Heart right ventricle (tissue), 16 donors: ENCODE results near the gene CUEDC2. TPM values are rescaled to one million over a fixed set of nuclear protein-coding genes. Genes with fewer than 3 reads are reported as not detected.
A peak's percentile ranks its signal among the peaks of the same experiment; 100 is the strongest.

Source experiments
- ATAC-seq, 8 donors: fragments of 200-7000 bp; cut with Tn5 transposase; one replicate each; pipeline ENCODE4 v1.9.1; 2020; ENCODE audit warnings: mild to moderate bottlenecking in 8 of 8, moderate library complexity in 8 of 8, moderate number of reproducible peaks in 1 of 8
- DNase-seq, 2 donors: peaks; one replicate each; pipeline ENCODE4 v3.0.0-alpha.2; 2020
- H3K27ac ChIP-seq, 10 donors: fragments of 200-600 bp; sonication (generic) in 2 of 10; one replicate each; pipeline versions ENCODE4 v1.5.0 to v1.8.0; 2020 to 2022; ENCODE audit warnings: mild to moderate bottlenecking in 3 of 10
- H3K27me3 ChIP-seq, 7 donors: fragments of 200-600 bp; one replicate each; pipeline ENCODE4 v1.8.0; 2021 to 2022; ENCODE audit warnings: mild to moderate bottlenecking in 2 of 7
- H3K36me3 ChIP-seq, 9 donors: fragments of 200-600 bp; sonication (generic) in 1 of 9; one replicate each; pipeline versions ENCODE4 v1.5.0 to v1.8.0; 2020 to 2022; ENCODE audit warnings: mild to moderate bottlenecking in 2 of 9
- H3K4me1 ChIP-seq, 9 donors: fragments of 200-600 bp; sonication (generic) in 1 of 9; one replicate each; pipeline versions ENCODE4 v1.5.0 to v1.8.0; 2020 to 2022; ENCODE audit warnings: mild to moderate bottlenecking in 4 of 9
- H3K4me3 ChIP-seq, 10 donors: fragments of 200-600 bp; sonication (generic) in 2 of 10; one replicate each; pipeline versions ENCODE4 v1.5.0 to v1.8.0; 2020 to 2022; ENCODE audit warnings: mild to moderate bottlenecking in 7 of 10, moderate library complexity in 2 of 10
- H3K9me3 ChIP-seq, 11 donors: fragments of 200-600 bp in 10 of 11; sonication (generic) in 2 of 11; one replicate each; pipeline versions ENCODE4 v1.5.0 to v1.8.0; 2013 to 2022; ENCODE audit warnings: mild to moderate bottlenecking in 2 of 11, control low read depth in 1 of 11, moderate library complexity in 1 of 11
- CTCF ChIP-seq, 9 donors: fragments of 200-600 bp; sonication (generic) in 2 of 9; IDR thresholded peaks; one replicate each; pipeline versions ENCODE4 v1.5.0 to v1.8.0; 2021 to 2022; ENCODE audit warnings: antibody characterized with exemption in 9 of 9, mild to moderate bottlenecking in 5 of 9, moderate library complexity in 1 of 9
- WGBS, 2 donors: extraction: QIAGEN DNeasy Blood & Tissue Kit; methylation state at CpG; one replicate each; pipeline ENCODE4 v1.1.7; 2013; ENCODE audit warnings: inconsistent platforms in 1 of 2; 5-methylcytosine and 5-hydroxymethylcytosine counted together
- intact Hi-C, 10 donors: fragments of 100-400 bp; cut with DNase I; formaldehyde crosslinking; loops; one replicate each; pipeline versions ENCODE4 v1.11.1 to v1.14.2; 2022
- polyA plus RNA-seq, 2 donors: library from polyadenylated mRNA; stranded (reverse); fragments of 200-250 nt; gene quantifications; one replicate each; pipeline ENCODE4 v1.2.3, GENCODE V29; 2013
- total RNA-seq, 10 donors: library from RNA; stranded (reverse); fragmentation: NEBNext Ultra II Directional in 3 of 10; extraction: Animal tissue kit (Norgen Biotek cat#: 25700) in 3 of 10; gene quantifications; one replicate each; pipeline versions ENCODE4 v1.2.1 to v1.2.4, GENCODE V29; 2021 to 2023
- donor health status: Arrhythmogenic right ventricular cardiomyopathy.
- donor health status: ischemic (EF 13 %, LVEDD 7.1; RV severe dilation, severe dysfunction).
- donor health status: healthy with polysubstance abuse.
- donor health status: DM: no; HTN: yes; CAD: no.
- donor health status: DM: no; HTN: no; CAD: no.
- donor health status: ischemic (EF 25% LVEDD 6.9; RV normal size, moderate dysfunction).
- donor health status: ischemic (EF 25% LVEDD 5.7; RV mildly dilated, moderate dysfunction).
- donor health status: healthy.
- donor health status: DM: yes; HTN: yes; CAD: no.
- donor health status: Ischemic cardiomyopathy.
- donor health status: ischemic (EF 35%, LVEDD 5.7; RV mildly dilated, moderate dysfunction).
- donor health status: nonischemic (EF 11% LVEDD 7.7; RV severe dilation, severe dysfunction).
- donor health status: DM: yes; HTN: yes; CAD: no.
- donor health status: PGD.
- donor health status: ischemic (EF 29% LVEDD 5.4; RV normal size, mild dysfunction).
- donor health status: nonischemic (EF 23%, LVEDD 6.1; RV moderate dilation, normal function).

CUEDC2 gene
- total and polyA plus RNA-seq, 12 donors = 60.0 to 84.3 (median 79.1) TPM

GRCh38 chr10:102424145-102424544 lies 8.2 kb downstream of the CUEDC2 start:
- no peak for TF ChIP-seq CTCF (IDR thresholded peaks at IDR 0.05)
- intact Hi-C loops = loop anchor here in 4 of 10 donors (5.0 to 10.0 kb wide), 3 partner anchors 38 to 78 kb away; partner anchors contain the start of genes ACTR1A (in 2 of the 4) and SUFU (in 2 of the 4)
- whole genome bisulfite sequencing, 2 donors = 77 to 92% methylated on average over 9 of the region's 9 CpGs

GRCh38 chr10:102423372-102423968 lies 8.9 kb downstream of the CUEDC2 start:
- Histone ChIP-seq H3K27ac (peak overlapping the region in 3 of 10 donors; percentile 81 to 97 (median 91)), H3K9me3 (no peaks in the 10 kb centered on the region), H3K27me3 (peaks cover 0 to 9% (median 7%) of the 10 kb centered on the region in 7 donors), H3K36me3 (peaks cover 0 to 25% (median 0%) of the 10 kb centered on the region in 9 donors), H3K4me1 (peaks cover 15 to 40% (median 36%) of the 10 kb centered on the region in 9 donors), H3K4me3 (peak overlapping the region in 2 of 10 donors; percentile 93 to 99)
- intact Hi-C loops = loop anchor here in 4 of 10 donors (2.0 to 10.0 kb wide), 4 partner anchors 29 to 79 kb away; partner anchors contain the start of genes ACTR1A (in 2 of the 4), SUFU (in 2 of the 4) and NFKB2 (in 1 of the 4)
- DNase-seq (no peak), ATAC-seq (no peak)
- 92% methylated on average over 13 of the region's 13 CpGs for WGBS, 2 donors
- no peak for TF ChIP-seq CTCF (IDR thresholded peaks at IDR 0.05)

More at GRCh38 chr10:102424145-102424544, 8.2 kb downstream of the CUEDC2 start:
- H3K27me3 ChIP-seq = peaks cover 0 to 3% (median 0%) of the 10 kb centered on the region in 7 donors
- H3K4me3 ChIP-seq = no peak overlapping the region
- DNase-seq (no peak), ATAC-seq (no peak)
- H3K36me3 ChIP-seq = peaks cover 0 to 25% (median 0%) of the 10 kb centered on the region in 9 donors
- H3K27ac ChIP-seq = no peak overlapping the region
- peaks cover 14 to 37% (median 33%) of the 10 kb centered on the region in 9 donors for H3K4me1 ChIP-seq
- H3K9me3 ChIP-seq = no peaks in the 10 kb centered on the region

- H3K27ac ChIP-seq = peak overlapping the region; percentile 70 to 97 (median 91)
- H3K4me3 ChIP-seq = peak overlapping the region; percentile 80 to 100 (median 94)
- intact Hi-C loops = loop anchor here in 4 of 10 donors (2.0 to 10.0 kb wide), 4 partner anchors 28 to 80 kb away; partner anchors contain the start of genes ACTR1A (in 2 of the 4), SUFU (in 2 of the 4) and NFKB2 (in 1 of the 4)
- ATAC-seq (peak; percentile 49 to 64 (median 62)), DNase-seq (peak; percentile 77 to 82)
- peak; percentile 54 to 93 (median 81) for TF ChIP-seq CTCF (IDR thresholded peaks at IDR 0.05)
- H3K36me3 ChIP-seq = peaks cover 0 to 25% (median 0%) of the 10 kb centered on the region in 9 donors
- peaks cover 15 to 40% (median 36%) of the 10 kb centered on the region in 9 donors for H3K4me1 ChIP-seq
- 5 to 7% methylated on average over 28 of the region's 28 CpGs for WGBS, 2 donors
- H3K9me3 ChIP-seq = no peaks in the 10 kb centered on the region
- peaks cover 0 to 17% (median 14%) of the 10 kb centered on the region in 7 donors for H3K27me3 ChIP-seq
Measured at GRCh38 chr10:102422545-102423129, 9.7 kb downstream of the CUEDC2 start.
